SK-MEL-5 (cell line): ENCODE results near the gene SNX27. TPM values are rescaled to one million over a fixed set of nuclear protein-coding genes. Genes with fewer than 3 reads are reported as not detected.
A peak's percentile ranks its signal among the peaks of the same experiment; 100 is the strongest.
"Not testable (repeated sequence)": the region's sequence is repeated elsewhere in the genome, so short reads cannot be mapped to it uniquely, and the experiment has no call there.

Experiments
- DNase-seq: peaks from one replicate; pipeline ENCODE4 v3.0.0-alpha.2; 2016; ENCODE audit warnings: low read depth, low spot score
- in situ Hi-C: cut with HindIII; loops from 2 replicates; pipeline ENCODE4 v1.10.0; 2016; ENCODE audit warnings: low sequenced_read_pairs, high pct_unique_total_duplicates, low pct_unique_long_range_greater_than_20kb
- total RNA-seq: library from RNA; depleted of rRNA; stranded (reverse); fragments of >200 nt; shearing (Covaris generic); gene quantifications from 2 replicates; pipeline ENCODE4 v1.2.3, GENCODE V29; 2014

The SNX27 gene
- total RNA-seq, 1 experiment from 2014 or later, result 30.4 TPM

- no peak for DNase-seq
- in situ Hi-C loops, result no loop called here
Observed at GRCh38 chr1:151620286-151620685, 8.4 kb downstream of the SNX27 start.

DNA sequence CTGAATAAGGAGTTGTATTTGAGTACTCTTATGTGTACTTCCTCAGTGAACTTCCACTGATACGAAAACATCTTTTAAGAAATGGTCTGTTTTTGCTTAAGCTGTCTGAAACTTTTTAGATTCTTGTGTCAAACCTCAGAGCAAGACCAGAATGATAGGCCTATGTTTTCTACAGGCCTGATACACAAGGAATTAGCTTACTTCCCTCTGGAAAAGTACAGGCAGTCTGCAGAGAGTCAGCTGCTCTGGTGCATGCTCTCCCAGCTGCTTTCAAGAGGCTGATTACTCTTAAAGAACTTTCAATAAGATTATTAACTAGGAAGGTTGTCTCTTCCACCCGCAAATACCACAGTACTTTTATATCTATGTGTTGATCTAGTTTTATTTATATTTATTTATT is 9.5 kb downstream of the SNX27 start:
- peak; percentile 67 for DNase-seq
- in situ Hi-C loops, result no loop called here

DNA sequence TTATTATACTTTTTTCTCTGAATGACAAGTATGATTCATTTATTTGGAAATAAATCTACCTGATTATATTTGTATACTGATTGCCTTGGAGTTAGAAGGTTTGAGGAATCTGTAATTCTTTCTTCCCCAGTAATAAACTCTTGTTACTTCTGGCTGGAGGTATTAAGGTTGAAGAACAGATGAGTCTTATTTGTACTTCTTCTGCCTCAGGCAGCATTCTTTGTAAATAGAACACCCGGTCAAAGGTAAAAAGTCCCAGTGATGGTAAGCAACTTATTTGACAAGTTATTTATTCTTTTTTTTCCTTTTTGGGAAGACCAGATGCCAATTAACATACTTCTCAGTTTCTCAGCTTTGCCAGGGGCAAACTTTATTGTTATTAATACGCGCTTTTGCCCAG is 12.9 kb downstream of the SNX27 start:
- in situ Hi-C loops, result no loop called here
- no peak for DNase-seq

GRCh38 chr1:151626740-151627334 is 15.0 kb downstream of the SNX27 start:
- DNase-seq, result no peak
- in situ Hi-C loops, result no loop called here

DNA sequence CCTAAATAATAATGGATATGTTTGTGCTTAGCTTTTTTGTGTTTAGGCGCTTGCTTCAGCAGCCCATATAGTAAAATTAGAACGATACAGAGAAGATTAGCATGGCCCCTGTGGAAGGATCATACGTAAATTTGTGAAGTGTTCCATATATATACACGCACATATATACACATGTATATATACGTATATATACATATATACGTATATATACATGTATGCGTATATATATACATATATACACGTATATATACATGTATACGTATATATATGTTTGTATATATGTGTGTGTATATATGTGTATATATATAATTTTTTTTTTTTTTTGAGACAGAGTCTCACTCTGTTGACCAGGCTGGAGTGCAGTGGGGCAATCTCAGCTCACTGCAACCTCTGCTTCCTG is 17.4 kb downstream of the SNX27 start:
- DNase-seq, result no peak
- in situ Hi-C loops, result no loop called here

DNA sequence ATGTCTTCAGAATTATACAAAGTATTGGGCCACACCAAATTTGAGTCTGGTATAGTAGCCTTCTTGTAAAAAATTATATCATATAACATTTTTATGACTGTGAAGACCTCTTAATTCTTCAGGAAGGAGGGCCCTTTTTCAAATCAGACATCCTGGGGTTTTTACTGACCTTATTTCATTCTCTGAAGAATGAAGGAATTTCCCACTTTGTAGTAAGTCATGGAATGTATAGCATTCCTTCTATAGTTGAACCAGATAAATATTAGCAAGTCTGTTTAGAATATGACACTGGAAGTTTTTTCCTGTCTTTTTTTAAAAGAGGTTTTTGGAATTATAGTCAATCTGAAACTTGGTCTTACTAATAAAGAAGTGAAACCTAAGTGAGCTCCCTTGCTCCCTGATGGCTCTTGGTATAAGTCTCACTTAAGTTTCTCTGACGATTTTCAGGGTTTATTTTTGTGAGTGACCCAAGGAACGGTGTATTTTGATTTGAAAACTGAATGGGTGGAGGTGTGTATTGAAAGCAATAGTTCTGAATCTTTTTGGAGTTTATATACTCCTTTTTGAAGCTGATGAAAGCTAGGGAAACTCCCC is 23.7 kb downstream of the SNX27 start:
- in situ Hi-C loops, result no loop called here
- no peak for DNase-seq

- in situ Hi-C loops, result no loop called here
- no peak for DNase-seq
Observed at GRCh38 chr1:151638074-151638775, 26.4 kb downstream of the SNX27 start.

DNA sequence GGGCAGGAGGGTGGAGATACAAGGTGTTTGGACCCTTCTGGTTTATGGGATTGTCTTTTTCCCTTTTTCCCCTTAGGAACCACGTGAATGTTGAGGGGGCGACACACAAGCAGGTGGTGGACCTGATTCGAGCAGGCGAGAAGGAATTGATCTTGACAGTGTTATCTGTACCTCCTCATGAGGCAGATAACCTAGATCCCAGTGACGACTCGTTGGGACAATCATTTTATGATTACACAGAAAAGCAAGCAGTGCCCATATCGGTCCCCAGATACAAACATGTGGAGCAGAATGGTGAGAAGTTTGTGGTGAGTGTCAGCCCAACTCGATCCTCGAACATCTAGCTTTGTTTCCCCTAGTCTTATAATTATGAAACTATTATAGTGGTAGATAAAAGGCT is 27.0 kb downstream of the SNX27 start:
- in situ Hi-C loops, result no loop called here

DNA sequence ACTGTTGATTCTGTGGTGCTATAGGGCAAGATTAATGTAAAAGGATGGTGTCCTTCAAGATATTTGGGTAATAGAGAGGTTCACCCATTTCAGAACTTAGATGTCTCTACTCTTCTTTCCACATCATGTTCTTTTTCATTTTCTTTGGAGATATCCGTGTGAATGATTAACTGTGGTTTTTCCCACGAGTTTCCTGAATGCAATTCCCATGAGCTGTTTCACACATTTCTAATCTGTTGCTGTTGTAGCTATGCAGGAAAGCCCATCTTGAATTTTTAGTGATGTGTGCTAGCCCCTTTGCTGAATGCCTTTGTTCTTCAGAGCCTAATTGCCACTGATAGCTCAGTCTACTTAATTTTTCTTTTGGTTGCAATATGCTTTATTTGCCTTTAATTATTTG is 27.6 kb downstream of the SNX27 start:
- no peak for DNase-seq
- in situ Hi-C loops, result no loop called here

More for the DNA sequence above, 27.0 kb downstream of the SNX27 start:
- no peak for DNase-seq

DNA sequence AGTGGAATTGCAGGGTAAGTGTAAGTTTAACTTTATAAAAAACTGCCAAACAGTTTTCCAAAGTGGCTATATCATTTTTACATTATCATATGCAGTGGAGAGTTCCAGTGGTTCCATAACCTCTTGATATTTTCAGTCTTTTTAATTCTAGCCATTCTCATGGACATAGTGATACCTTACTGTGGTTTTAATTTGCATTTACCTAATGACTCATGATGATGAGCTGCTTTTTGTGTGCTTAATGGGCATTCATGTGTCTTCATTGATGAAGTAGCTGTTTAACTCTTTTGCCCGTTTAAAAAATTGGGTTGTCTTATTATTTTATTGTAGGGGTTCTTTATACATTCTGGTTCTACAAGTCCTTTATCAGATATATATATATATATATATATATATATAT is 29.4 kb downstream of the SNX27 start:
- in situ Hi-C loops, result no loop called here

DNA sequence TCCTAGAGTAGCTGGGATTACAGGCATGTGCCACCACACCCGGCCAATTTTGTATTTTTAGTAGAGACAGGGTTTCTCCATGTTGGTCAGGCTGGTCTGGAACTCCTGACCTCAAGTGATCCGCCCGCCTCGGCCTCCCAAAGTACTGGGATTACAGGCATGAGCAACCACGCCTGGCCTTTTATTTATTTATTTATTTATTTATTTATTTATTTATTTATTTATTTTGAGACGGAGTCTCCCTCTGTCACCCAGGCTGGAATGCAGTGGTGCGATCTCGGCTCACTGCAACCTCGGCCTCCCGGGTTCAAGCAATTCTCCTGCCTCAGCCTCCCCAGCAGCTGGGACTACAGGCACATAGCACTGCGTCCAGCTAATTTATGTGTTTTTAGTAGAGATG is 31.2 kb downstream of the SNX27 start:
- in situ Hi-C loops, DNase-seq: not testable (repeated sequence)

More for the DNA sequence above, 29.4 kb downstream of the SNX27 start:
- DNase-seq, result no peak

GRCh38 chr1:151644001-151644400 is 32.2 kb downstream of the SNX27 start:
- in situ Hi-C loops, result no loop called here
- no peak for DNase-seq

DNA sequence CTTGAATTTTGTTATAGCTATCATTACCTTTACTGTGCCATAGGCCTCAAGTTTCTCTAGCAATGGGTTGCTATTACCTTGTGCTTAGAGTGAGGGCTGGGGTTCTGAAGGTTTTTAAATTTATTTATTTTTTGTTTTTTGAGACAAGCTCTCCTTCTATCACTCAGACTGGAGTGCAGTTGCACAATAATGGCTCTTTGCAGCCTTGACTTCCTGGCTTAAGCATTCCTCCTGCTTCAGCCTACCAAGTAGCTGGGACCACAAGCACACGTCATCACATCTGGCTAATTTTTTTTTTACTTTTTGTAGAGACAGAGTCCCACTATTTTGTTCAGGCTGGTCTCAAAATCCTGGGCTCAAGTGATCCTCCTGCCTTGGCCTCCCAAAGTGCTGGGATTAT is 41.5 kb downstream of the SNX27 start:
- in situ Hi-C loops, result no loop called here
- no peak for DNase-seq

- no peak for DNase-seq
- in situ Hi-C loops, result no loop called here
Observed at GRCh38 chr1:151655371-151655770, 43.5 kb downstream of the SNX27 start.

DNA sequence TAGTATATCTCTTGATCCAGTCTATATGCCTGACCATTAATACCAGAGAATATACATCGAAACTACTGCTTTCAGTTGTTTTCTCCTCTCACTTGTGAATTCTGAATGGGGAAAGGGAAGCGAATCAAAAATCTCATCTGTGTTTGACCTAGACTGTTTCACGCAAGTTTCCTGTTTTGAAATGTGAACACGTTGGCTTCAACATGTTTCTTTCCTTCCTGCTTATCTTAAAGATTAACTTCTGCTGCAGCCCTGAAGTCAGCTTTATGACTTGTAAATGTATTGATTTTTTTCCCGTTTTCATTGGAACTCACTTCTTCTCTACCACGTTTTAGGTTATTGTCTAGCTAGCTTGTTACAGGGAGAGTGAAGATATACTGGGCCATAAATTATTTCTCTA is 49.9 kb downstream of the SNX27 start:
- no peak for DNase-seq
- in situ Hi-C loops, result no loop called here

GRCh38 chr1:151668090-151668489 is 56.2 kb downstream of the SNX27 start:
- in situ Hi-C loops, result no loop called here
- DNase-seq, result no peak

- DNase-seq, in situ Hi-C loops: not testable (repeated sequence)
Observed at GRCh38 chr1:151670036-151670675, 58.3 kb downstream of the SNX27 start.

GRCh38 chr1:151673407-151673806 is 61.6 kb downstream of the SNX27 start:
- in situ Hi-C loops, result no loop called here
- no peak for DNase-seq

GRCh38 chr1:151680391-151680790 is 68.5 kb downstream of the SNX27 start:
- no peak for DNase-seq
- in situ Hi-C loops, result no loop called here
